HepG2 (cell line): ENCODE measurements around the gene GLRA3. TPM values are rescaled to one million over a fixed set of nuclear protein-coding genes. Genes with fewer than 3 reads are reported as not detected.

Source experiments
- ATAC-seq: fragments of 200-7000 bp; cut with Tn5 transposase; 3 replicates; pipeline ENCODE4 v1.9.1; 2020; ENCODE audit warnings: mild to moderate bottlenecking, moderate library complexity
- BruUV-seq: library from RNA; stranded (reverse); fragments of 400-500 nt; replicated peaks from 2 replicates; lab custom pipeline; 2021; lab: Mats Ljungman, UMichigan
- CTCF ChIA-PET: fragments of 300-600 bp; formaldehyde crosslinking; extraction: SDS; loops from one replicate; lab custom pipeline; 2021; ENCODE audit warnings: low total read pairs, inconsistent platforms, low intra/inter-chr PET ratio; lab: Yijun Ruan, JAX
- POLR2A ChIA-PET: fragments of 350-600 bp; sonication (Branson Sonifier 250); formaldehyde crosslinking; loops from one replicate; lab custom pipeline; 2020; ENCODE audit warnings: antibody characterized with exemption, inconsistent platforms; lab: Yijun Ruan, JAX
- DNase-seq: peaks from one replicate; pipeline ENCODE4 v3.0.0-alpha.2; 2015; ENCODE audit warnings: low spot score
- FAIRE-seq: peaks from 3 replicates; lab custom pipeline; 2011; peaks lifted over from hg19 to GRCh38; lab: Jason Lieb, UNC
- H2AFZ ChIP-seq: one replicate; pipeline ENCODE4 v1.6.1; 2011; ENCODE audit warnings: low read length, inconsistent platforms
- H3K27ac ChIP-seq: fragments of 300-600 bp; 3 replicates; pipeline ENCODE4 v1.8.0; 2011; ENCODE audit warnings: mixed run types, mild to moderate bottlenecking, mixed read lengths, low read length, inconsistent platforms; ENCODE audit not compliant: insufficient read depth; ENCODE audit errors: extremely low read length
- H3K27me3 ChIP-seq, 2 experiments: fragments of 200-600 bp in 1 of 2; 2 replicates in 1 of 2; 3 replicates in 1 of 2; pipeline versions ENCODE4 v1.6.0 to v1.8.0; 2011; ENCODE audit warnings: low read length in 2 of 2, mild to moderate bottlenecking in 2 of 2, moderate library complexity in 2 of 2, inconsistent platforms in 1 of 2; ENCODE audit not compliant: insufficient read depth in 2 of 2, control insufficient read depth in 1 of 2
- H3K36me3 ChIP-seq, 2 experiments: fragments of 200-600 bp in 1 of 2; replicated peaks in 1 of 2; 2 replicates in 1 of 2; 3 replicates in 1 of 2; pipeline versions ENCODE4 v1.5.1 to v1.8.0; 2011; ENCODE audit warnings: low read length in 2 of 2, inconsistent platforms in 1 of 2; ENCODE audit not compliant: insufficient read depth in 2 of 2, control insufficient read depth in 1 of 2
- H3K4me1 ChIP-seq: 2 replicates; pipeline ENCODE4 v1.5.1; 2012; ENCODE audit warnings: low read length, inconsistent platforms; ENCODE audit not compliant: insufficient read depth
- H3K4me2 ChIP-seq: 2 replicates; pipeline ENCODE4 v1.6.0; 2011; ENCODE audit warnings: low read depth, low read length, inconsistent platforms
- H3K4me3 ChIP-seq, 3 experiments: fragments of 200-600 bp in 1 of 3; sonication (generic), shearing (Covaris generic) in 1 of 3; replicated peaks in 1 of 3; 2 replicates each; pipeline ENCODE4 v1.5.1; 2011 to 2016; ENCODE audit warnings: low read length in 3 of 3, inconsistent platforms in 2 of 3, low read depth in 2 of 3, mild to moderate bottlenecking in 2 of 3, control low read depth in 1 of 3, mixed read lengths in 1 of 3; ENCODE audit not compliant: insufficient read depth in 1 of 3
- H3K79me2 ChIP-seq: one replicate; pipeline ENCODE4 v1.6.1; 2011; ENCODE audit warnings: low read length, inconsistent platforms; ENCODE audit not compliant: insufficient read depth
- H3K9ac ChIP-seq: 2 replicates; pipeline ENCODE4 v1.6.0; 2011; ENCODE audit warnings: mild to moderate bottlenecking, low read depth, low read length, inconsistent platforms; ENCODE audit not compliant: insufficient read depth
- H3K9me3 ChIP-seq: 2 replicates; pipeline ENCODE4 v1.5.1; 2012; ENCODE audit warnings: mild to moderate bottlenecking, low read length
- H4K20me1 ChIP-seq: 2 replicates; pipeline ENCODE4 v1.6.0; 2011; ENCODE audit warnings: inconsistent platforms, mild to moderate bottlenecking, low read length, moderate library complexity; ENCODE audit not compliant: insufficient read depth
- ATAD3A ChIP-seq: sonication (generic); formaldehyde crosslinking; IDR thresholded peaks from 2 replicates; pipeline ENCODE4 v1.4.0; 2020; ENCODE audit warnings: missing genetic modification reagents
- DPF2 ChIP-seq: sonication (generic); formaldehyde crosslinking; IDR thresholded peaks from 2 replicates; pipeline ENCODE4 v1.4.0; 2020; ENCODE audit warnings: mild to moderate bottlenecking, low read depth, missing genetic modification reagents, borderline replicate concordance
- FOXP1 ChIP-seq, 2 experiments: fragments of 450-650 bp in 1 of 2; IDR thresholded peaks; 2 replicates each; pipeline ENCODE4 v1.6.1; 2017 to 2018; ENCODE audit warnings: antibody characterized with exemption in 1 of 2
- MATR3 ChIP-seq: sonication (generic); formaldehyde crosslinking; IDR thresholded peaks from 2 replicates; pipeline ENCODE4 v1.4.0; 2020; ENCODE audit warnings: missing genetic modification reagents
- MED13 ChIP-seq: sonication (generic); formaldehyde crosslinking; IDR thresholded peaks from 2 replicates; pipeline ENCODE4 v1.5.0; 2020; ENCODE audit warnings: missing genetic modification reagents
- NFYC ChIP-seq: IDR thresholded peaks from 2 replicates; pipeline ENCODE4 v1.6.1; 2016; ENCODE audit warnings: missing genetic modification reagents, missing compliant biosample characterization
- U2AF1 ChIP-seq: fragments of 200-400 bp; formaldehyde crosslinking; optimal IDR thresholded peaks from 2 replicates; pipeline ENCODE3; 2017; ENCODE audit warnings: mild to moderate bottlenecking, low read depth, low read length
- YEATS2 ChIP-seq: sonication (generic); formaldehyde crosslinking; IDR thresholded peaks from 2 replicates; pipeline ENCODE4 v1.4.0; 2020; ENCODE audit warnings: missing genetic modification reagents, borderline replicate concordance
- WGBS: methylation state at CpG from one replicate; pipeline ENCODE4 v1.1.6; 2017; ENCODE audit warnings: low lambda C conversion rate; 5-methylcytosine and 5-hydroxymethylcytosine counted together
- in situ Hi-C: cut with HindIII; loops from 2 replicates; pipeline ENCODE4 v1.10.0; 2017; ENCODE audit warnings: low pct_unique_long_range_greater_than_20kb; ENCODE audit not compliant: extremely low pct_ligation_motif_present
- intact Hi-C: fragments of 100-400 bp; cut with micrococcal nuclease; formaldehyde crosslinking; loops from one replicate; pipeline ENCODE4 v1.10.0; 2022; ENCODE audit not compliant: unreplicated experiment
- polyA plus RNA-seq, 8 experiments: library from polyadenylated mRNA; depleted of rRNA in 3 of 8; stranded (reverse) in 7 of 8; unstranded in 1 of 8; fragments of >200 nt; fragmentation: Illumina TruSeq in 4 of 8; extraction: Trizol in 4 of 8; gene quantifications; 2 replicates each; pipeline versions ENCODE4 v1.2.1 to v1.2.3, GENCODE V29; 2011 to 2016; ENCODE audit warnings: low read depth in 4 of 8, missing spikeins in 1 of 8, mixed read lengths in 1 of 8; ENCODE audit not compliant: insufficient read depth in 1 of 8
- total RNA-seq, 5 experiments: library from RNA; depleted of rRNA; stranded (reverse); fragments of >200 nt; fragmentation: Illumina TruSeq; extraction: Trizol; gene quantifications; 2 replicates each; pipeline ENCODE4 v1.2.3, GENCODE V29; 2016; ENCODE audit warnings: low read depth in 1 of 5
- TF ChIP-seq, protein P1 (sequence below): sonication (generic); formaldehyde crosslinking; IDR thresholded peaks from 2 replicates; pipeline ENCODE4 v1.5.1; 2020; ENCODE audit warnings: mild to moderate bottlenecking, missing genetic modification reagents

The GLRA3 gene
- total and polyA plus RNA-seq, 2 of the 13 experiments (the other 11 are each of a cell fraction or from before 2014, with no cell fraction given) = not detected

DNA sequence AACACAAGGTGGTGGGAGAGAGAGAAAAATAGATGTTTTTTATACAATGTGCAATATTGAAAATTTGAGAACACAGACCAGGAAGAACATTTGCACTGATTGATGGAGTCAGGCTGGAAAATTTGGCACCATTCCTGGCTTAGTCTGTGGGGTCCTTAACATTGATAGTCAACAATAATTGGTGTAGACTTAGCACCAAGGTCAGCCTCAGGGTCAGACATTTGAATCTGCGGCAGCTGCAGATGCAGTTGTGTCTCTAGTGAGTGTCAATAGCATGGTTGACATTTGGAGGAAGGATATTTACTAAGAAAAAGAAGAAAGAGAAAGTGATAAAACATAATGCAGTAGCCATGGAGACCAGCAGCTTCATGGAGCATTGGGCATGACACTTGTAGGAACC, 31.5 kb upstream of the GLRA3 start:
- H3K79me2 ChIP-seq = no peaks in the 10 kb centered on the region
- 0% methylated on average over 1 of the region's 1 CpG for WGBS
- no peak for ATAC-seq
- no peaks in the 10 kb centered on the region for H3K27me3 ChIP-seq
- BruUV-seq = no TSS peak
- ChIA-PET POLR2A (no interaction called here), CTCF (no interaction called here)
- H3K9me3 ChIP-seq = peaks cover 55% of the 10 kb centered on the region
- no peaks in the 10 kb centered on the region for H3K36me3 ChIP-seq
- no peak overlapping the region for H3K4me2 ChIP-seq
- FAIRE-seq = no peak
- H2AFZ ChIP-seq = no peak overlapping the region
- H3K9ac ChIP-seq = no peak overlapping the region
- DNase-seq = no peak
- in situ Hi-C loops (no loop called here), intact Hi-C loops (no loop called here)
- no peaks in the 10 kb centered on the region for H4K20me1 ChIP-seq
- H3K27ac ChIP-seq = no peak overlapping the region
- TF ChIP-seq MED13 (CRISPR knock-in tag) (no peak), ATAD3A (no peak), NFYC (CRISPR knock-in tag) (no peak), DPF2 (CRISPR knock-in tag) (no peak), FOXP1 (IDR thresholded peaks at IDR 0.05) (no peak), FOXP1 (CRISPR knock-in tag; IDR thresholded peaks at IDR 0.05) (no peak)
- H3K4me3 ChIP-seq = no peak overlapping the region
- no peaks in the 10 kb centered on the region for H3K4me1 ChIP-seq

DNA sequence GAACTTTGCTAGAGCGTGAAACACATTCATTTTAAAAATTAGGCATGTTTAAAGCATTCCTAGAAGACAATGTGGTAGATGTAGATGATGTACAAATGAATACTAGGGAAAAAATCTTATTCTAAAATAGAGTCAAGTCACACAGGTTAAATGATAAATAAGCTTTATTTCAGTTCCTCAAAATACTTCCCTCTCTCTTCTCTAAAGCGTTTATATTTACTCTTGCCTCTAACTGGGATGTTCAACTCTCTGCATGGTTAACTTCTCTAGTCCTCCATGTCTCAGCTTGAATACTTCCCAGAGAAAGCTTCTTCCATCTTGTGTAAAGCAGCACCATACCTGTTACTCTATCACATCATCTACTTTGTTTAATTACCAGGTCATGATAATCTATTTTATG, 30.9 kb upstream of the GLRA3 start:
- Histone ChIP-seq H4K20me1 (no peaks in the 10 kb centered on the region), H2AFZ (no peak overlapping the region)
- CTCF ChIA-PET = no interaction called here
- TF ChIP-seq MATR3 (CRISPR knock-in tag) (no peak), YEATS2 (CRISPR knock-in tag) (no peak), U2AF1 (no peak)
- TF ChIP-seq, protein P1, sequence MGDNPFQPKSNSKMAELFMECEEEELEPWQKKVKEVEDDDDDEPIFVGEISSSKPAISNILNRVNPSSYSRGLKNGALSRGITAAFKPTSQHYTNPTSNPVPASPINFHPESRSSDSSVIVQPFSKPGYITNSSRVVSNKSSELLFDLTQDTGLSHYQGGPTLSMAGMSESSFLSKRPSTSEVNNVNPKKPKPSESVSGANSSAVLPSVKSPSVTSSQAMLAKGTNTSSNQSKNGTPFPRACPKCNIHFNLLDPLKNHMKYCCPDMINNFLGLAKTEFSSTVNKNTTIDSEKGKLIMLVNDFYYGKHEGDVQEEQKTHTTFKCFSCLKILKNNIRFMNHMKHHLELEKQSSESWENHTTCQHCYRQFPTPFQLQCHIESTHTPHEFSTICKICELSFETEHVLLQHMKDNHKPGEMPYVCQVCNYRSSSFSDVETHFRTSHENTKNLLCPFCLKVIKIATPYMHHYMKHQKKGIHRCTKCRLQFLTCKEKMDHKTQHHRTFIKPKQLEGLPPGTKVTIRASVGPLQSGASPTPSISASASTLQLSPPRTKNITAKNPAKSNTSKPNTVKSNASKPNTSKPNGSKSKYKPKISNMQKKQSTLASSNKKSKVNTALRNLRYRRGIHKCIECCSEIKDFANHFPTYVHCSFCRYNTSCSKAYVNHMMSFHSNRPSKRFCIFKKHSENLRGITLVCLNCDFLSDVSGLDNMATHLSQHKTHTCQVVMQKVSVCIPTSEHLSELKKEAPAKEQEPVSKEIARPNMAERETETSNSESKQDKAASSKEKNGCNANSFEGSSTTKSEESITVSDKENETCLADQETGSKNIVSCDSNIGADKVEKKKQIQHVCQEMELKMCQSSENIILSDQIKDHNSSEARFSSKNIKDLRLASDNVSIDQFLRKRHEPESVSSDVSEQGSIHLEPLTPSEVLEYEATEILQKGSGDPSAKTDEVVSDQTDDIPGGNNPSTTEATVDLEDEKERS (CRISPR knock-in tag) = no peak
- TF ChIP-seq, all 625 proteins: peak for 0
- H3K9me3 ChIP-seq = peaks cover 54% of the 10 kb centered on the region
- POLR2A ChIA-PET = no interaction called here
- no peaks in the 10 kb centered on the region for H3K36me3 ChIP-seq
- WGBS = 0% methylated on average over 2 of the region's 2 CpGs
- DNase-seq = no peak
- no TSS peak for BruUV-seq
- in situ Hi-C loops (no loop called here), intact Hi-C loops (no loop called here)
- no peak overlapping the region for H3K4me2 ChIP-seq
- H3K9ac ChIP-seq = no peak overlapping the region
- no peak overlapping the region for H3K27ac ChIP-seq
- FAIRE-seq = no peak
- H3K4me3 ChIP-seq = no peak overlapping the region
- no peaks in the 10 kb centered on the region for H3K79me2 ChIP-seq
- ATAC-seq = no peak
- no peaks in the 10 kb centered on the region for H3K4me1 ChIP-seq
- H3K27me3 ChIP-seq = no peaks in the 10 kb centered on the region
